Skin epidermis (tissue), 12 donors: ENCODE data around the gene SCG5.
"Not testable (repeated sequence)": the region's sequence is repeated elsewhere in the genome, so short reads cannot be mapped to it uniquely, and the experiment has no call there.

Source experiments
- H3K27ac ChIP-seq, 21 experiments: fragments of 200-600 bp; sonication (generic) in 11 of 21; one replicate each; pipeline ENCODE4 v1.5.0; 2020; ENCODE audit warnings: mild to moderate bottlenecking in 3 of 21, inconsistent platforms in 2 of 21, moderate library complexity in 2 of 21
- H3K4me3 ChIP-seq, 7 experiments: fragments of 200-600 bp; sonication (generic) in 2 of 7; one replicate each; pipeline ENCODE4 v1.5.0; 2020; ENCODE audit warnings: inconsistent platforms in 2 of 7, mild to moderate bottlenecking in 2 of 7, moderate library complexity in 1 of 7

SCG5 gene, protein sequence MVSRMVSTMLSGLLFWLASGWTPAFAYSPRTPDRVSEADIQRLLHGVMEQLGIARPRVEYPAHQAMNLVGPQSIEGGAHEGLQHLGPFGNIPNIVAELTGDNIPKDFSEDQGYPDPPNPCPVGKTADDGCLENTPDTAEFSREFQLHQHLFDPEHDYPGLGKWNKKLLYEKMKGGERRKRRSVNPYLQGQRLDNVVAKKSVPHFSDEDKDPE

DNA sequence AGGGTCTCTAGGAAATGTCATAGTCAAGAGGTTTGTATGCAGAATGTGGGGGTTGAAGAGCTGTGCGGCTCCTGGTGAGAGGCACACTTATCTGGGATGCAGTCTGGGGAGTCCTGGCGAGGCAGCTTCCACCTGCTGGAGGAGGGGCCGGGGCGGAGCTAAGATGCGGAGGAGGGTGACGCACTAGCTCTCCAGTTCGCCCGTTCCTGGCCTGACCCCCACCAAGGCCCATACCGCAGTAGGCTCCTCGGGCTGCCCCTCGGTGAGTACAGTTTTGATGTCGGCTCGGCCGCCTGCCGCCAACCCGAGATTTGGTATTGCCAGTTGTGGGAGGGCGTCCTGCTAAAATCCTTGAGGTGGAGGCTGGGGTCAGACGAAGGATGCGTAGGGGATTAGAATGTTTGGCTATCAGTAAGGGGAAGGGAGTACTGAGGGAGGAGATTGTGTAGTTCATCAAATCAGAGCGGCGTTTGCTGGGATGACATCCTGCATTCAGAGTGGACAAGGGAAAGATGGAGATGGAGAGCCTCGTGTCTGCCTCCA, at the start of gene SCG5:
SCG5 (plus strand) TSS at position 194 of the 543 bp plus-strand sequence. CDS start 1,883 bp downstream, outside the sequence.
- H3K4me3 ChIP-seq: peak within 1 kb of the TSS in 2 of 7 experiments; percentile 4 to 21
- H3K27ac ChIP-seq: no peak within 1 kb of the TSS

DNA sequence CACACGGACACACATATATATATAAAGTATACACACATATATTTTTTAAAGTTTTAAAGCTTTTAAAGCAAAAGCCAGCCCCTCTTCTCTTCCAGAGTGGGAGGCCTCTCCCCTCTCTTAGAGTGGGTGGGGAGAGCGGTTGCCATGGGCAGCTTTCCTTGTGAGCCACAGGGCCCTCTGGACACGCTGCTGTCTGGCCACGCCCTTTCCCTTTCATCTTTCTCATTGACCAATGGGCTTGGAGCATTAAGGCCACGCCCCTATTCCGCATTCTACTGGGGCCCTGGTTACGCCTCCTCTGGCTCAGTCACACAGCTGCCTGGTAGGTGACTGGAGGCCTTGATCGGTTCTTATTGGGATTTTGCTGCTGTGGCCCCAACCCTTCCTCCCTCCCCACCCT, 48.4 kb upstream of the SCG5 start, which contains the start of gene GOLGA8N:
GOLGA8N (plus strand) TSS at position 306 of the 400 bp plus-strand sequence.
- H3K4me3 ChIP-seq, H3K27ac ChIP-seq: not testable (repeated sequence)

DNA sequence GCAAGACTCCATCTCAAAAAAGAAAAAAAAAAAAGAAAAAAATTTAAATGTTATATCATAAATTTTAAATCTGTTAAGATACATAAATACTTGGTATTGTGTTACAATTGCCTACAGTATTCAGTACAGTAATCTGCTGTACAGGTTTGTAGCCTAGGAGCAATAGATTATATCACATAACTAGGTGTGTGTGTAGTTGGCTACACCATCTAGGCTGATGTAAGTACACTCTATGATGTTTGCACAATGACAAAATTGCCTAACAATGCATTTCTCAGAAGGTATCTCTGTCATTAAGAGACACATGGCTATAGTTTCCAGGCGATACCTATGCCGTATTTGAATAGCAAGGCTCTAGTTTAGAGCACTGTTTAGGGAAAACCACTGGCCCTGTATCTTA, 32.0 kb upstream of the SCG5 start:
- not testable (repeated sequence) for H3K27ac ChIP-seq, H3K4me3 ChIP-seq

DNA sequence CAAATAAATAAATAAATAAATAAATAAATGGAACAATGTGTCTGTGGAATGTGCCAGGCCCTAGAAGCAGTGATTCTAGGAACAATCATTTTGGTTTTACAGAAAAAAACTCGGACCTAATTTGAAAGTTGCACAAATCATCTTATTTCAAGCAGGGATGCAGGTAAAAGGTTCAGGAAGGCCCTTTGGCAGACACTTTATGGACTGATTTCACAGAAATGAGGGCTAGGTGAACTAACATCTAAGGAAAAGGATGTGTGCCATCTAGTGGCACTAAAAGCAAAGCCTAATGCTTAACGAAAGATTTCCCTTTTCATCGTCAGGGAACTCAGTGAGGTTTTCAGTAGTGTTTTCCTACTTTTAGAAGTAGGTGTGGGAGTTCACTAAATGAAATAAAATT, 30.8 kb upstream of the SCG5 start:
- H3K4me3 ChIP-seq, H3K27ac ChIP-seq: not testable (repeated sequence)

DNA sequence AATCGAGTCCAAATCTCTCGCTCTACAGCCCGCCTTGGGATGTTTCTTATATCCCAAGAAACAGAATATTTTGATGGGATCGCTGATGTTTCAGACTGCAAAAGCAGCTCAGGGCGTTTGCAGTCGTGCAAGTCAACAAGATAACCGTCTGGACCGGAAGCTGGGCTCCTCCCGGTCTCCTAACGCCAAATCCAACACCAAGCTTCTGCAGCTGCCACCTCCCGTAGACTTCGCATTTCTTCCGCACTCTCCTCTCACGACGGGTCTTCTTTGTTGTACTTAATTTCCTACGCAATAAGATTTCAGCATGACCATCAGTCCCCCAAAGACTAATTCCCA, 26.8 kb upstream of the SCG5 start:
- H3K27ac ChIP-seq: peak overlapping the region in 17 of 21 experiments; percentile 65 to 90 (median 79)
- H3K4me3 ChIP-seq: peak overlapping the region; percentile 25 to 60 (median 55)

DNA sequence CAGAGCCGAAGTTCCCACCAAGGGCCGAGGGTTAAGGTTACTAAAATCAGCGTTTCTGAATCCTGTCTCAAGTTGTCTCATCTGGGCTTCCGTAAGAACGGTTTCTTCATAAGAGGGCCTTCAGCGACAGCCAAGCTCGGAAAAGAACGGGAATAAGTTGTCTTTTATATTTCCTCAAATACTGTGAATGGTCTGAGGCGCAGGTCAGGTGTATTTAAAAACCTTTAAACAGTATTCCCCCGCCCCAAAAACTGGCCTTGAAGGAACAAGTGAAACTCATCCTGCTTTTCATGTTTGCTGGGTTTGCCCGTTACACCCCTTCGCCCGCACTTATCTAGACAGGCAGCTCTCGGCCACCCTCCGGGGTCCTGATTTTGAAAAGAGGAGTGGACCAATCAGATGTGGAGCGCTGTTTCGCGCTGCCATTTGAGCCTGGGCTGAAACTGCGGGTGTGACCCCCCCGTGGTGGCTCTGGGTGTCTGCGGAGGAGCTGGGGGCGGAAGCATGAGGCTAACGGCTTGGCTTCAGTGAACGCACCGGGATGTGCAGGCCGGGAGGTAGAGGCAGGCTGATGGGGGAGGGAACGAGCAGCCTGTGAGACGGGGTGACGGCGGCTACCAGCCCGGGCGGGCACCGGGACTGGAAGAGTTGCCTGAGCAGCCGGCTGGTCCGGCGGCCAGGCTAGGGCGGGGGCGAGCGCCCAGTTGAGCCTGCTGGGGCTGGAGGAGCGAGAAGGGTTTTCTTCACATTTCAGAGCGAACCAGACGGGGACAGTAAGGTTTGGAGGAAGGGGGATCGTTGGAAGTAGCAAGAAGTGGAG, 26.2 kb upstream of the SCG5 start, which contains the start of gene ARHGAP11A:
ARHGAP11A (plus strand) TSS at position 454 of the 820 bp plus-strand sequence. CDS start 708 bp downstream, outside the sequence.
- Histone ChIP-seq H3K4me3 (peak within 1 kb of the TSS; percentile 52 to 60 (median 55)), H3K27ac (peak within 1 kb of the TSS in 18 of 21 experiments; percentile 45 to 91 (median 80))

DNA sequence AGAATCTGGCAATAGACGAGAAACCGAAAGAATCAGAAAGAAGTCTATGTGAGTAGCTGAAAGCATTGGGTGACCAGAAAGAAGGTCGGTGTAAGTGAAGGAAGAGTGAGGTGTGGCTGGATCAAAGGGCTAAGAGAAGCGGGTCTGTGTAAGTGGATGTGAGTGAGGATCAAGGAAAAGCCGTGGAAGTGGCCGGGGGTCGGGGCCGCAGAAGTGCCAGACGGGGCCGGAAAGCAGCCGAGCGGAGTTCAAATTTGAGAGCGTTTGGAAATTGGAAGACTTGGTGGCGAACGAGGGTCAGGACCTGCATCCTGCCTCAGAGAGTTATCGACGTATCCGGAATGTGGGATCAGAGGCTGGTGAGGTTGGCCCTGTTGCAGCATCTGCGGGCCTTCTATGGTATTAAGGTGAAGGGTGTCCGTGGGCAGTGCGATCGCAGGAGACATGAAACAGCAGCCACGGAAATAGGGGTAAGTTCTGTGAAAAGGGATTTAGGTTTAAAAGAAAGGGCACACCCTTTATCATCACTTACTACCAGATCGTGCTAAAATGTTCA, 25.6 kb upstream of the SCG5 start:
- peak overlapping the region in 12 of 21 experiments; percentile 5 to 88 (median 54) for H3K27ac ChIP-seq
- peak overlapping the region; percentile 52 to 60 (median 55) for H3K4me3 ChIP-seq

DNA sequence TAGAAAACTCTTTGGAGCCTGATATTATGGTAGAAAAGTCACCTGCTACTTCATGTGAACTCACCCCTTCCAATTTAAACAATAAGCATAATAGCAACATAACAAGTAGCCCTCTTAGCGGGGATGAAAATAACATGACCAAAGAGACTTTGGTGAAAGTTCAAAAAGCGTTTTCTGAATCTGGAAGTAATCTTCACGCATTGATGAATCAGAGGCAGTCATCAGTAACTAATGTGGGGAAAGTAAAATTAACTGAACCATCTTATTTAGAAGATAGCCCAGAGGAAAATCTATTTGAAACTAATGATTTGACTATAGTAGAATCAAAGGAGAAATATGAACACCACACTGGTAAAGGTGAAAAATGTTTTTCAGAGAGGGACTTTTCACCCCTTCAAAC, 5.1 kb upstream of the SCG5 start:
- no peak overlapping the region for H3K4me3 ChIP-seq

DNA sequence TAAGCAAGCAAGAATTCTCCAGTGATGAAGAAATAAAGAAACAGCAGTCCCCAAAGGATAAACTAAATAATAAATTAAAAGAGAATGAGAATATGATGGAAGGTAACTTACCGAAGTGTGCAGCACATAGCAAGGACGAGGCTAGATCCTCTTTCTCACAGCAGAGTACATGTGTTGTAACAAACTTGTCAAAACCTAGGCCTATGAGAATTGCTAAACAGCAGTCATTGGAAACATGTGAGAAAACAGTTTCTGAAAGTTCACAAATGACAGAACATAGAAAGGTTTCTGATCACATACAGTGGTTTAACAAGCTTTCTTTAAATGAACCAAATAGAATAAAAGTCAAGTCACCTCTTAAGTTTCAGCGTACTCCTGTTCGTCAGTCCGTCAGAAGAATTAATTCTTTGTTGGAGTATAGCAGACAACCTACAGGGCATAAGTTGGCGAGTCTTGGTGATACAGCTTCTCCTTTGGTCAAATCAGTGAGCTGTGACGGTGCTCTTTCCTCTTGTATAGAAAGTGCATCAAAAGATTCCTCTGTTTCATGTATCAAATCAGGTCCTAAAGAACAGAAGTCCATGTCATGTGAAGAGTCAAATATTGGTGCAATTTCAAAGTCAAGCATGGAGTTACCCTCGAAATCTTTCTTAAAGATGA, 4.5 kb upstream of the SCG5 start:
- no peak overlapping the region for H3K4me3 ChIP-seq
- H3K27ac ChIP-seq: no peak overlapping the region

More for the DNA sequence above, 5.1 kb upstream of the SCG5 start:
- no peak overlapping the region for H3K27ac ChIP-seq

DNA sequence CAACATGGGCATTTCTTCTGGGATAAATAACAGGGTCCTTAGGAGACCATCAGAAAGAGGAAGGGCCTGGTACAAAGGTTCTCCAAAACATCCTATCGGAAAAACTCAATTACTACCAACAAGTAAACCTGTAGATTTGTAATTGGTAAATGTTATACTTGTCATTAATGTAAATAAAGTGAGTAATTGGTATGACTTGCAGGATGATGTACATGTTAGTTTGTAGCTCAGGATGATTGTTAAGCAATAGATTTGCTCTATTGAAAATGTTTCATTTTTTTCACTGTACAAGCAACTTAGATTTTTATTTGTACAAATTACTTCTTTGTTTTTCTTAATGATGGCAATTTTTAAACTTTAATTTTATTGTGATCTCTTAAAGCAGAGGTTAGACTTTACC, 3.8 kb upstream of the SCG5 start:
- H3K27ac ChIP-seq: no peak overlapping the region
- no peak overlapping the region for H3K4me3 ChIP-seq

DNA sequence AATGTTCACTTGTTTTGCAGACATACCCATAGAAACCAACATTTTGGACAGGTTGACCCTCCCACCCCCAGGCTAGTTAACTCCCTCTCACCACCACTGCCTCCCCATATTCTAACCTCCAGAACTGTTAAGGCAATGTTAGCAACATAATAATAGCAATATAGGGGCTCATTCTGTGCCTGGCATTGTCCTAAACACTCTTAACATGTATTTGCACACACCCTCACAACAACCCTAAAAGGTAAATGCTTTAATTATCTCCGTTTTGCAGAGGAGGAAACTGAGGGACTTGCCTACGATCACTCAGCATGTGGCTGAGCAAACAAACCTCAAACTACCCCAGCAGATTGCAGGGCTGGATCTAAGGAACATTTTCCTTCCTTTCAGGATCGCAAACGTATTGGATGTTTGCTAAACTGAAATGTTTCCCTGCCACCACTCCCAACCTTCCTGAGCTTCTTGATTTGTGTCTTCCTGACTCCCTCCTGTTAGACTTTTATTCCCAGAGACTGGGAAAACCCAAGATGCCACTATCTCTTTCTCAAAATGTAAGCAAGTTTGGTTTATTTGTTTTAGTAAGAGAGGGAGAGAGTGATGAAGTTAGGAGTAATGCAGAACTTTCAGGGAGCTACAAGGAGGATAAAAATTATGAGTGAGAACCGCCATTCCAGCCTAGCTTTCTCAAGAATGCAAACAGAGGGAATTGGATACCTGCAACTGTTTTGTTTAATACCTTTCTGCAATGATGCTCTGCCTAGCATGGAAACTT, 1.3 kb downstream of the SCG5 start:
- H3K27ac ChIP-seq: no peak overlapping the region
- H3K4me3 ChIP-seq: no peak overlapping the region

DNA sequence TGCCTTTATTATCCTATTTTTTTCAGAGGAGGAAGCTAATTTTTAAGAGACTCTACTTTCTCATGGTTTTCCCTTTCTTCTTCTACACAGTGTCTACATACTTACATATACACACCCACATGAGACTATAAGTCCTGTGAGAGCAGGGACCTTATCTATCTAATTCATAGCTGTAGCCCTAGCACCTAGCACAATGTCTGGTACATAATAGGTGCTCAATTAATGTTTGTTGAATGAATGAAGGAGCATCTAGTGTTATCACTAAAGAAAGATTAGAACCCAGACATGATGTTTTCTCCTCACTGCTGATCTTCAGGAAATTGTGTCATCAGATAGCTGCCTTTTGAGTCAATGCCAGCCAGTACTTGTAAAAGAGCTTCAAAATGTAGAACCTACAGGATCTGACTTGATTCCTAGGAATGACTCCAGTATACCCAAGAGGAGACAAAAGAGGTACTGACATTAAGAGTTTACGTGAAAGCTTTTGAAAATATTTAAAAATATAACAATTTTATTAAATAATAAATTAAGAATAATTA, 2.5 kb downstream of the SCG5 start:
- Histone ChIP-seq H3K27ac (no peak overlapping the region), H3K4me3 (no peak overlapping the region)

DNA sequence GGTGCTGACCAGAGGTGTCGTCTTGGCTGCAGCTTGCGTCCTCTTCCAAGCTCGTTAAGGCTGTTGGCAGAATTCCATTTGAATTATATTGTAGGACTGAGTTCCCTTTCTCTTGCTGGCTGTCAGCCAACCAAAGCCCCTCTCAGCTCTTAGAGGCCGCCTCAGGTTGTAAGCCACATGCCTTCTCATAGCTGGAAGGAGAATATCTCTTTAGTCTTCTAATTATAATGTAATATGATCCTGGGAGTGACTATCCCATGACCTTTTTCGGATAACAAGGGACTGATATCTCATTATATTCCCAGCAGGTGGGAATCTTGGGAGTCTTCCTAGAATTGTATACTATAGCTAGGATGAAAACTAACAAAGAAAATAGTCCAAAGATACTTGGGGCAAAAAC, 4.8 kb downstream of the SCG5 start:
- no peak overlapping the region for H3K27ac ChIP-seq
- no peak overlapping the region for H3K4me3 ChIP-seq

DNA sequence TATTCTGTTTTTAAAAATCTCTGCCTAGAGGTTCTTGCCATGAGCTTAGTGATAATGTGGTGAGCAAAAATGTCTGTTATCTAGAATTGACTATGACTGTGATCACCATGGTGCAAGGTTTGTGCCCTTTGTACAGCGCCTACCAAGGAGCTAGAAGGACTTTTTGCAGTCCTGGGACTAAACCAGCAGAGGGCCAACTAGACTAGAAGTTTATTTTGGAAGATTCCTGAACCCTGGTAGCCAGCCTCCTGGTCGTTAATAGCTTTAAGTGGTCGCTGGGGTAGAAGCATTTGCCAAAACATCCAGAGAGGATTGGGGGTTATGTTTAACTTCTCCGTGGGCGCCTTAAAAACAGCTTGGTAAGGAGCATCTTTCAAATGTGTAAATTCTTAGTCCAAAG, 7.8 kb downstream of the SCG5 start:
- Histone ChIP-seq H3K27ac (no peak overlapping the region), H3K4me3 (no peak overlapping the region)

DNA sequence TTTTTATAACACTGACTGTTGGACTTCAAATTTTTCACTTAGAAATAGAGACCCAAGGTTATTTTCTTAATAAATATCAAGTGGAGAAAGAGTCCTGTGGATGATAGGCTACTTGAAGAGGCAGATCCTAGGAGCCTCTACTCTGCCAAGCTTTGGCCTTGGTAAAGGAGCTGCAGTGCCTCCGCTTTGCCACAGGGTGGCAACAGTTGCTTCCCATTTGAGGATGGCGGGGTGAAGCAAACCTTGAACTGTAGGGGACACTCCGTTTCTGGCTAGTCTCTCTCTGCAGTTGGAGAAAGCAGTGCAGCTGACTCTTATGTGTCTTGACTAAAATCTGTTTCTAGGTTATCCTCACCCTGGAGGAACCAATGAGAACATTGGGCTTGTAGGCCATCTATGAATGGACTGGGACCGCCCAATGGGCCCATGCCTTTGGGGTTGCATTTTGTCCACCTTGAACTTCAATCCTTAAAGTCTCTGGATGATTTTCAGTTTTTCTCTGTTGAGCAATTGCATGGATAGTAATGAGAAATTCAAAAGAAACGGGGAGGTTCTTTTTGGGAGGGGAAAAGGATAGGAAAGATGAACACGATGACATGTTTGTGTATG, 9.8 kb downstream of the SCG5 start:
- Histone ChIP-seq H3K27ac (no peak overlapping the region), H3K4me3 (no peak overlapping the region)

DNA sequence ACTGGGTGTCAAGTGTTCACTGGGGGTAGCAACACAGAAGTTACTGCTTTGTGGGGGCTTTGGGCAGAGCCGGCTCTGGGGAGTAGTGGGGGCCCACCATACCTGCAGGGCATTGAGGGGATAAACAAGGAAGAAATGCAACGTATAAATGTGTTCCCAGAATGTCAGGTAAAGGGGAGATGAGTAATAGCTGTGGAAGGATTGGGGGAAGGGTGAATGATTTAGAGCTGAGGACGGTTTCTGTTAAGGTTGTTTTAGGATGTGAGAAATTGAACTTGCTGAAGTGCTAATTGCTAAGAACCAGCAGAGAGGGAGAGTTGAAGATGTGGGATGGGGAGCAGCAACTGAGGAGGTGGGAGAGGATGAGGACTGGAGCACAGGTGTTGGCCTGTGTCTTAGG, 10.7 kb downstream of the SCG5 start:
- H3K4me3 ChIP-seq: no peak overlapping the region
- H3K27ac ChIP-seq: no peak overlapping the region

DNA sequence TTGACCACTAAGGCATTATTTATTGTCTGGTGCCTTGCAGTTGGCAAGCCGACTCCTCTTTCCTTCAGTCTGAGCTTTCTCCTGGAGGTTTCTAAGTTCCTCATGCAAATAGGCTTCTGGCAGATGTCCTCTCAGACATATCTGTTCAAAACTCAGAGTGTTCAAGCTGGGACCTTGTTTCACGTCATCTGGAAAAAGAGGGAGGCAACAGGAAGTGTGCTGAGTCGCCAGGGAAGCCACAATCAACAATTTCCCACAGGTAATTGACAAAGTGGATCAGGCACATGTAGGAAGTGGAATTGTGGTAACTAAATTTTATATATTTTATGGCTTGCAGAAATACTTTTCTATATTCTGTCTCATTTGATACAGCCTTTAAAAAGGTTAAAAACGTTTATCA, 14.6 kb downstream of the SCG5 start:
- H3K4me3 ChIP-seq: no peak overlapping the region
- no peak overlapping the region for H3K27ac ChIP-seq

DNA sequence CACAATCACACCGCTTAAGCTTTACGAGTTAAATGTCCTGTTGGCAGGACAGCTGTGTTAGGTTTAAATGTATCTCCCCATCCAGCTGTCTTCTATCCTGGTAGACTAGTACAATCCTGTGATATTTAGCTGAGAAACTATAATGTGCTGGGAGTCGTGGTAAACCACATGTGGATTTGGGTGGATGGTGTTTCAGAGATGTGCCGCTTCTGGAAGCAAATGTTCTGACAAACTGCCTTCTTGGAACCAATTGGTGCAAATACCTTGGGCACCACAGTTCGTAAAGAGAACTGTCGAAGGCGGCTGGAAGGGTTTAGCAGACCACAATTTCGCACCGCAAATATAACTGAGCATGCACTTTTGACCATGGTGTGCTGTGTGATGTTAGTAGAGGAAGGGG, 15.0 kb downstream of the SCG5 start:
- Histone ChIP-seq H3K4me3 (no peak overlapping the region), H3K27ac (peak overlapping the region in 1 of 21 experiments; percentile 1)
